ENCODE data around the gene GRPEL1. TPM values are rescaled to one million over a fixed set of nuclear protein-coding genes. Genes with fewer than 3 reads are reported as not detected.

GRPEL1 gene
- total and polyA plus RNA-seq, 2 of the 13 experiments (the other 11 are each of a cell fraction or from before 2014, with no cell fraction given) = 32.3 to 141 TPM

DNA sequence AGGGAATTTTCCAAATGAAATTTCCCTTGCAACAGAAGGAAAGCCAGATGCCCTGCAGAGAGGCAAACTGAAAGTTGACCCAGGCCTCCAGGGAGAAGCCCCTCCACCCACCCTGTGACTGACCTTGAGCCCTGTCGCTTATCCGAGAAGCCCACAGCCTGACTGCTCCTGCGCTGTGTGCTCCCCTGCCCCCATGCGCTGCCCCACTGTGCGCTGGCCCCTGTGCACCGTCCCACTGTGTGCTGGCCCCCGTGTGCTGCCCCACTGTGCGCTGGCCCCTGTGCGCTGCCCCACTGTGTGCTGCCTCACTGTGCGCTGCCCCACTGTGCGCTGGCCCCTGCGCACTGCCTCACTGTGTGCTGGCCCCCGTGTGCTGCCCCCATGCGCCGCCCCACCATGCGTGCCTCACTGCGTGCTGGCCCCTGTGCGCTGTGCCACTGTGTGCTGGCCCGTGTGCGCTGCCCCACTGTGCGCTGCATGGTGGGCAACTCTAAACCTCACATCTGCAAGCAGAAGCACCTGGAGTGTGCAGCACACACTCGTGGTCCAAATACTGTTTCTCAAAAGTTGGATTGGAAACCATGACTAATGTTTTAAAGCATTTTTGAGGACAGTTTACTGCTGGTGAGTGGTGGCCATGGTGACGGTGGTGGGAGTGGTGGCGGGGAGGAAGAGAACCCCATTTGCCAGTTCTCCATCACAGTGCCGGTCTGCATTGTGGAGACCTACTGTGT, 8.3 kb upstream of the GRPEL1 start:
- ATAC-seq = peak; percentile 60
- H3K36me3 ChIP-seq (replicated peaks in 1 of 2; ENCODE audit: control insufficient read depth in 1 of 2, insufficient read depth in 2 of 2, low read length in 2 of 2) = no peaks in the 10 kb centered on the region
- ChIA-PET POLR2A (interaction anchor here (0.8 kb wide), 1 partner anchor 9 kb away, joined by 3 read pairs; no protein-coding TSS in a partner anchor), CTCF (ENCODE audit: low intra/inter-chr PET ratio, low total read pairs) (no interaction called here)
- DNase-seq (ENCODE audit: low spot score) = peak; percentile 52
- no peak for FAIRE-seq
- no TSS peak for BruUV-seq (replicated peaks)
- intact Hi-C loops (cut with micrococcal nuclease; ENCODE audit: unreplicated experiment) = no loop called here
- peak overlapping the region in 1 of 3 experiments; percentile 36; a peak in 1 of 6 replicates for H3K4me3 ChIP-seq (replicated peaks in 1 of 3; ENCODE audit: insufficient read depth in 1 of 3, low read depth in 2 of 3, low read length in 3 of 3)
- in situ Hi-C loops (cut with HindIII; ENCODE audit: extremely low pct_ligation_motif_present, low pct_unique_long_range_greater_than_20kb) = loop anchor here (10.0 kb wide), 1 partner anchor 171 kb away; the partner anchor contains the start of gene TBC1D14
- no peaks in the 10 kb centered on the region for H3K79me2 ChIP-seq (ENCODE audit: insufficient read depth, low read length)
- no peaks in the 10 kb centered on the region; a peak in 1 of 5 replicates for H3K27me3 ChIP-seq (ENCODE audit: control insufficient read depth in 1 of 2, insufficient read depth in 2 of 2, low read length in 2 of 2)
- H2AFZ ChIP-seq (ENCODE audit: low read length) = no peak overlapping the region
- no peaks in the 10 kb centered on the region for H4K20me1 ChIP-seq (ENCODE audit: insufficient read depth, low read length)
- peak overlapping the region; percentile 41 for H3K4me2 ChIP-seq (ENCODE audit: low read depth, low read length)
- no peak overlapping the region for H3K27ac ChIP-seq (ENCODE audit: extremely low read length, insufficient read depth, low read length)
- WGBS (ENCODE audit: low lambda C conversion rate) = 28% methylated on average over 5 of the region's 25 CpGs
- H3K9me3 ChIP-seq (ENCODE audit: low read length) = no peaks in the 10 kb centered on the region
- peaks cover 42% of the 10 kb centered on the region for H3K4me1 ChIP-seq (ENCODE audit: insufficient read depth, low read length)
- H3K9ac ChIP-seq (ENCODE audit: insufficient read depth, low read depth, low read length) = no peak overlapping the region
- TF ChIP-seq ZNF564 (CRISPR knock-in tag; IDR thresholded peaks at IDR 0.05) (peak; percentile 61; the same call in 1 of the 2 replicates), ZFYVE20 (CRISPR knock-in tag; IDR thresholded peaks at IDR 0.05; ENCODE audit: borderline replicate concordance, low read depth) (no peak), ZMYM3 (CRISPR knock-in tag; IDR thresholded peaks at IDR 0.05) (peak; percentile 83), ZMYM2 (CRISPR knock-in tag; IDR thresholded peaks at IDR 0.05) (peak; percentile 98), HNF4A (CRISPR knock-in tag; IDR thresholded peaks at IDR 0.05) (peak; percentile 22; the same call in 1 of the 2 replicates), PHF8 (CRISPR knock-in tag; IDR thresholded peaks at IDR 0.05) (no peak)
- TF ChIP-seq, protein P1, sequence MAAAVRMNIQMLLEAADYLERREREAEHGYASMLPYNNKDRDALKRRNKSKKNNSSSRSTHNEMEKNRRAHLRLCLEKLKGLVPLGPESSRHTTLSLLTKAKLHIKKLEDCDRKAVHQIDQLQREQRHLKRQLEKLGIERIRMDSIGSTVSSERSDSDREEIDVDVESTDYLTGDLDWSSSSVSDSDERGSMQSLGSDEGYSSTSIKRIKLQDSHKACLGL (CRISPR knock-in tag; IDR thresholded peaks at IDR 0.05) = peak; percentile 10; the same call in 1 of the 2 replicates
- TF ChIP-seq, protein P2, sequence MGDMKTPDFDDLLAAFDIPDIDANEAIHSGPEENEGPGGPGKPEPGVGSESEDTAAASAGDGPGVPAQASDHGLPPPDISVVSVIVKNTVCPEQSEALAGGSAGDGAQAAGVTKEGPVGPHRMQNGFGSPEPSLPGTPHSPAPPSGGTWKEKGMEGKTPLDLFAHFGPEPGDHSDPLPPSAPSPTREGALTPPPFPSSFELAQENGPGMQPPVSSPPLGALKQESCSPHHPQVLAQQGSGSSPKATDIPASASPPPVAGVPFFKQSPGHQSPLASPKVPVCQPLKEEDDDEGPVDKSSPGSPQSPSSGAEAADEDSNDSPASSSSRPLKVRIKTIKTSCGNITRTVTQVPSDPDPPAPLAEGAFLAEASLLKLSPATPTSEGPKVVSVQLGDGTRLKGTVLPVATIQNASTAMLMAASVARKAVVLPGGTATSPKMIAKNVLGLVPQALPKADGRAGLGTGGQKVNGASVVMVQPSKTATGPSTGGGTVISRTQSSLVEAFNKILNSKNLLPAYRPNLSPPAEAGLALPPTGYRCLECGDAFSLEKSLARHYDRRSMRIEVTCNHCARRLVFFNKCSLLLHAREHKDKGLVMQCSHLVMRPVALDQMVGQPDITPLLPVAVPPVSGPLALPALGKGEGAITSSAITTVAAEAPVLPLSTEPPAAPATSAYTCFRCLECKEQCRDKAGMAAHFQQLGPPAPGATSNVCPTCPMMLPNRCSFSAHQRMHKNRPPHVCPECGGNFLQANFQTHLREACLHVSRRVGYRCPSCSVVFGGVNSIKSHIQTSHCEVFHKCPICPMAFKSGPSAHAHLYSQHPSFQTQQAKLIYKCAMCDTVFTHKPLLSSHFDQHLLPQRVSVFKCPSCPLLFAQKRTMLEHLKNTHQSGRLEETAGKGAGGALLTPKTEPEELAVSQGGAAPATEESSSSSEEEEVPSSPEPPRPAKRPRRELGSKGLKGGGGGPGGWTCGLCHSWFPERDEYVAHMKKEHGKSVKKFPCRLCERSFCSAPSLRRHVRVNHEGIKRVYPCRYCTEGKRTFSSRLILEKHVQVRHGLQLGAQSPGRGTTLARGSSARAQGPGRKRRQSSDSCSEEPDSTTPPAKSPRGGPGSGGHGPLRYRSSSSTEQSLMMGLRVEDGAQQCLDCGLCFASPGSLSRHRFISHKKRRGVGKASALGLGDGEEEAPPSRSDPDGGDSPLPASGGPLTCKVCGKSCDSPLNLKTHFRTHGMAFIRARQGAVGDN (CRISPR knock-in tag; IDR thresholded peaks at IDR 0.05) = peak; percentile 49
- TF ChIP-seq, protein P3, sequence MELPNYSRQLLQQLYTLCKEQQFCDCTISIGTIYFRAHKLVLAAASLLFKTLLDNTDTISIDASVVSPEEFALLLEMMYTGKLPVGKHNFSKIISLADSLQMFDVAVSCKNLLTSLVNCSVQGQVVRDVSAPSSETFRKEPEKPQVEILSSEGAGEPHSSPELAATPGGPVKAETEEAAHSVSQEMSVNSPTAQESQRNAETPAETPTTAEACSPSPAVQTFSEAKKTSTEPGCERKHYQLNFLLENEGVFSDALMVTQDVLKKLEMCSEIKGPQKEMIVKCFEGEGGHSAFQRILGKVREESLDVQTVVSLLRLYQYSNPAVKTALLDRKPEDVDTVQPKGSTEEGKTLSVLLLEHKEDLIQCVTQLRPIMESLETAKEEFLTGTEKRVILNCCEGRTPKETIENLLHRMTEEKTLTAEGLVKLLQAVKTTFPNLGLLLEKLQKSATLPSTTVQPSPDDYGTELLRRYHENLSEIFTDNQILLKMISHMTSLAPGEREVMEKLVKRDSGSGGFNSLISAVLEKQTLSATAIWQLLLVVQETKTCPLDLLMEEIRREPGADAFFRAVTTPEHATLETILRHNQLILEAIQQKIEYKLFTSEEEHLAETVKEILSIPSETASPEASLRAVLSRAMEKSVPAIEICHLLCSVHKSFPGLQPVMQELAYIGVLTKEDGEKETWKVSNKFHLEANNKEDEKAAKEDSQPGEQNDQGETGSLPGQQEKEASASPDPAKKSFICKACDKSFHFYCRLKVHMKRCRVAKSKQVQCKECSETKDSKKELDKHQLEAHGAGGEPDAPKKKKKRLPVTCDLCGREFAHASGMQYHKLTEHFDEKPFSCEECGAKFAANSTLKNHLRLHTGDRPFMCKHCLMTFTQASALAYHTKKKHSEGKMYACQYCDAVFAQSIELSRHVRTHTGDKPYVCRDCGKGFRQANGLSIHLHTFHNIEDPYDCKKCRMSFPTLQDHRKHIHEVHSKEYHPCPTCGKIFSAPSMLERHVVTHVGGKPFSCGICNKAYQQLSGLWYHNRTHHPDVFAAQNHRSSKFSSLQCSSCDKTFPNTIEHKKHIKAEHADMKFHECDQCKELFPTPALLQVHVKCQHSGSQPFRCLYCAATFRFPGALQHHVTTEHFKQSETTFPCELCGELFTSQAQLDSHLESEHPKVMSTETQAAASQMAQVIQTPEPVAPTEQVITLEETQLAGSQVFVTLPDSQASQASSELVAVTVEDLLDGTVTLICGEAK (IDR thresholded peaks at IDR 0.05) = no peak
- TF ChIP-seq, protein P3 (CRISPR knock-in tag; IDR thresholded peaks at IDR 0.05) = peak; percentile 62; the same call in 1 of the 2 replicates

All from HepG2 (cell line).